OCI-LY1 (cell line): Measurements from ENCODE around the gene PLA2G15.

Experiments
- H2AFZ ChIP-seq: fragments of 200-600 bp; sonication (generic), shearing (Covaris generic); 2 replicates; pipeline ENCODE4 v1.6.0; 2014; ENCODE audit warnings: antibody characterized with exemption, mild to moderate bottlenecking, low read length
- H3F3A ChIP-seq: fragments of 200-600 bp; sonication (generic), shearing (Covaris generic); 2 replicates; pipeline ENCODE4 v1.6.0; 2014; ENCODE audit warnings: mild to moderate bottlenecking, antibody characterized with exemption, low read length, moderate library complexity; ENCODE audit not compliant: insufficient read depth
- H3K27ac ChIP-seq: fragments of 200-600 bp; sonication (generic); 2 replicates; pipeline ENCODE4 v1.5.1; 2014; ENCODE audit warnings: low read length, mixed run types, mild to moderate bottlenecking, low read depth; ENCODE audit not compliant: poor library complexity, severe bottlenecking
- H3K27me3 ChIP-seq: fragments of 200-600 bp; sonication (generic); 2 replicates; pipeline ENCODE4 v1.6.0; 2014; ENCODE audit warnings: antibody characterized with exemption, mild to moderate bottlenecking, low read length, moderate library complexity; ENCODE audit not compliant: insufficient read depth
- H3K36me3 ChIP-seq: fragments of 200-600 bp; sonication (generic); 2 replicates; pipeline ENCODE4 v1.6.1; 2014; ENCODE audit warnings: mild to moderate bottlenecking, antibody characterized with exemption, low read length, moderate library complexity, mixed read lengths; ENCODE audit not compliant: insufficient read depth
- H3K4me1 ChIP-seq: fragments of 200-600 bp; sonication (generic); 2 replicates; pipeline ENCODE4 v1.5.1; 2014; ENCODE audit warnings: mild to moderate bottlenecking, low read length, moderate library complexity; ENCODE audit not compliant: insufficient read depth, severe bottlenecking
- H3K4me2 ChIP-seq: fragments of 200-600 bp; sonication (generic), shearing (Covaris generic); 2 replicates; pipeline ENCODE4 v1.6.1; 2014; ENCODE audit warnings: low read length
- H3K4me3 ChIP-seq: fragments of 200-600 bp; sonication (generic); 2 replicates; pipeline ENCODE4 v1.5.1; 2014; ENCODE audit warnings: low read length, low read depth, mild to moderate bottlenecking, mixed read lengths; ENCODE audit not compliant: poor library complexity, severe bottlenecking
- H3K79me2 ChIP-seq: fragments of 200-600 bp; shearing (Covaris generic); 2 replicates; pipeline ENCODE4 v1.6.1; 2016; ENCODE audit warnings: mixed run types, low read length, mixed read lengths; ENCODE audit not compliant: insufficient read depth
- H3K9ac ChIP-seq: fragments of 200-600 bp; sonication (generic), shearing (Covaris generic); 2 replicates; pipeline ENCODE4 v1.6.1; 2014; ENCODE audit warnings: mild to moderate bottlenecking, low read length, mixed read lengths
- H3K9me2 ChIP-seq: fragments of 200-600 bp; sonication (generic), shearing (Covaris generic); 2 replicates; pipeline ENCODE4 v1.6.1; 2014; ENCODE audit warnings: low read depth, mild to moderate bottlenecking, low read length, mixed read lengths
- H3K9me3 ChIP-seq: fragments of 200-600 bp; shearing (Covaris generic); 2 replicates; pipeline ENCODE4 v1.6.1; 2014; ENCODE audit warnings: low read length, mixed read lengths
- H4K20me1 ChIP-seq: fragments of 200-600 bp; sonication (generic), shearing (Covaris generic); 2 replicates; pipeline ENCODE4 v1.6.0; 2016; ENCODE audit warnings: mild to moderate bottlenecking, low read length; ENCODE audit not compliant: insufficient read depth
- EZH2 ChIP-seq: fragments of 200-600 bp; sonication (generic), shearing (Covaris generic); IDR thresholded peaks from 2 replicates; pipeline ENCODE4 v1.8.0; 2017; ENCODE audit warnings: borderline replicate concordance, mixed run types, mild to moderate bottlenecking, antibody characterized with exemption, low read length, moderate library complexity, mixed read lengths
- TF ChIP-seq, protein P1 (sequence below): fragments of 200-600 bp; sonication (generic), shearing (Covaris generic); IDR thresholded peaks from 2 replicates; pipeline ENCODE4 v1.5.1; 2017; ENCODE audit warnings: mild to moderate bottlenecking, antibody characterized with exemption, low read length, moderate library complexity, mixed read lengths

PLA2G15 gene

DNA sequence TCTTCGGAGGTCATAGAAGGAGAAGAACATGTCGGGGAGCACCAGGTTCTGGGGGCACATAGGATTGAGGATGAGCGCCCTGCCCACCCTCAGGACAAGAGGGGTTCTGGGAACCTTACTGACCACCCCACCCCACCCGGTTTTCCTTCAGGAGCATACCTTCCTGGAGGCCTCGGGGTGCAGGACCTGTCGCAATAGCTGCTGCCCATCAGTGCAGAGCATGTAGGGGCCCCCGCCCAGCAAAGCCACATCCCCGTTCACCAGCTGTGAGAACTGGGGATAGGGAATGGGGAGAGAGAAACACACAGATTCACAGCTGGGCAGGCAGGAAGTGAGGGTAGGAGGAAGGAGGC lies 11.4 kb upstream of the PLA2G15 start:
- H3K36me3 ChIP-seq: peaks cover 27% of the 10 kb centered on the region; the same call in 1 of the 2 replicates
- H3K79me2 ChIP-seq: no peaks in the 10 kb centered on the region
- peak overlapping the region; percentile 92; the same call in 1 of the 2 replicates for H3K4me2 ChIP-seq
- H2AFZ ChIP-seq: no peak overlapping the region
- no peaks in the 10 kb centered on the region for H3K9me3 ChIP-seq
- no peaks in the 10 kb centered on the region for H3K27me3 ChIP-seq
- H4K20me1 ChIP-seq: no peaks in the 10 kb centered on the region
- H3K9me2 ChIP-seq: no peaks in the 10 kb centered on the region
- H3F3A ChIP-seq: no peaks in the 10 kb centered on the region
- H3K9ac ChIP-seq: no peak overlapping the region
- no peak overlapping the region for H3K27ac ChIP-seq
- H3K4me3 ChIP-seq: no peak overlapping the region
- H3K4me1 ChIP-seq: peaks cover 31% of the 10 kb centered on the region
- TF ChIP-seq EZH2: no peak
- TF ChIP-seq, protein P1, sequence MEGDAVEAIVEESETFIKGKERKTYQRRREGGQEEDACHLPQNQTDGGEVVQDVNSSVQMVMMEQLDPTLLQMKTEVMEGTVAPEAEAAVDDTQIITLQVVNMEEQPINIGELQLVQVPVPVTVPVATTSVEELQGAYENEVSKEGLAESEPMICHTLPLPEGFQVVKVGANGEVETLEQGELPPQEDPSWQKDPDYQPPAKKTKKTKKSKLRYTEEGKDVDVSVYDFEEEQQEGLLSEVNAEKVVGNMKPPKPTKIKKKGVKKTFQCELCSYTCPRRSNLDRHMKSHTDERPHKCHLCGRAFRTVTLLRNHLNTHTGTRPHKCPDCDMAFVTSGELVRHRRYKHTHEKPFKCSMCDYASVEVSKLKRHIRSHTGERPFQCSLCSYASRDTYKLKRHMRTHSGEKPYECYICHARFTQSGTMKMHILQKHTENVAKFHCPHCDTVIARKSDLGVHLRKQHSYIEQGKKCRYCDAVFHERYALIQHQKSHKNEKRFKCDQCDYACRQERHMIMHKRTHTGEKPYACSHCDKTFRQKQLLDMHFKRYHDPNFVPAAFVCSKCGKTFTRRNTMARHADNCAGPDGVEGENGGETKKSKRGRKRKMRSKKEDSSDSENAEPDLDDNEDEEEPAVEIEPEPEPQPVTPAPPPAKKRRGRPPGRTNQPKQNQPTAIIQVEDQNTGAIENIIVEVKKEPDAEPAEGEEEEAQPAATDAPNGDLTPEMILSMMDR: no peak

DNA sequence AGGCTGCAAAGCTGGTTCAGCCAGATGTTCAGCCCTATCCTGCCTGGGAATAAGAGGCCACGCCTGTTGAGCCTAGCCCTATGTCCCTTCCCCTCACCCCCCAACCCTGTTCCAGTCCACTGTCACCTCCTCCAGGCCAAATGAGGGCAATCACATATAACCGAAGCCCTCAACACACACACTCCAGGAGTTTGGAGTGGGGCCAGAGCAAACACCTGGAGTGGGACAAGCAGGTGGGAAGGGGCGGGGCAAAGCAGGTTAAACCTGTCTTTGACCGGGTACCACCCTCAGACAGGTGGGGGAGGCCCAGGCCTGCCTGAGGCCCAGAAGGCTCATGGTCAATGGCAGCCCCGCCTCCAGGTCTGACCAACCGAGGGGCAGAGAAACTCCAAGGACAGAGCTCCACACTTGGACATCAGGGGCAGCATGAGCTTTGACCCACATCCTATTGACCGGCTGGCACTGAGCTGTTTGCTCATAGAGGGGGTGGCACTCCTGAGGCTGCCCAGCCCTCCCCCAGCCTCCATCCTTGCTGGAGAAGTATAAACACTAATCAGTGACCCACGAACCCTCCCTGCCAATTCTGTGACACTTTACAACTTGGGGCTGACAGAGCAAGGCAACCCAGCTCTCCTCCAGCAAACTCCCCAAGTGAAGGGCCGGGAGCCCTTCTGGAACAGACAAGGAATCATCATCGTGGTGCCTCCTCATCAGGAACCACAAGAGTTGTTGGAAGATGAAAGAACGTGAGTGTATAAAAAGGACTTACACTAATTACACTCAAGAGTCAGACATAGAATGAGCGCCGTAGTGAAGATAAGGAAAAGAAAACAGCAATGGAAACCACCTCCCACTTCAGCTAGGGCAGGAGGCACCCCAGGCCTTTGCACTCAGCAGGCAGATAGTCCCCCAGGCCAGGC lies 10.7 kb upstream of the PLA2G15 start:
- H3K4me3 ChIP-seq: peak overlapping the region; percentile 78
- peak overlapping the region; percentile 75; the same call in 1 of the 2 replicates for H3K9ac ChIP-seq

DNA sequence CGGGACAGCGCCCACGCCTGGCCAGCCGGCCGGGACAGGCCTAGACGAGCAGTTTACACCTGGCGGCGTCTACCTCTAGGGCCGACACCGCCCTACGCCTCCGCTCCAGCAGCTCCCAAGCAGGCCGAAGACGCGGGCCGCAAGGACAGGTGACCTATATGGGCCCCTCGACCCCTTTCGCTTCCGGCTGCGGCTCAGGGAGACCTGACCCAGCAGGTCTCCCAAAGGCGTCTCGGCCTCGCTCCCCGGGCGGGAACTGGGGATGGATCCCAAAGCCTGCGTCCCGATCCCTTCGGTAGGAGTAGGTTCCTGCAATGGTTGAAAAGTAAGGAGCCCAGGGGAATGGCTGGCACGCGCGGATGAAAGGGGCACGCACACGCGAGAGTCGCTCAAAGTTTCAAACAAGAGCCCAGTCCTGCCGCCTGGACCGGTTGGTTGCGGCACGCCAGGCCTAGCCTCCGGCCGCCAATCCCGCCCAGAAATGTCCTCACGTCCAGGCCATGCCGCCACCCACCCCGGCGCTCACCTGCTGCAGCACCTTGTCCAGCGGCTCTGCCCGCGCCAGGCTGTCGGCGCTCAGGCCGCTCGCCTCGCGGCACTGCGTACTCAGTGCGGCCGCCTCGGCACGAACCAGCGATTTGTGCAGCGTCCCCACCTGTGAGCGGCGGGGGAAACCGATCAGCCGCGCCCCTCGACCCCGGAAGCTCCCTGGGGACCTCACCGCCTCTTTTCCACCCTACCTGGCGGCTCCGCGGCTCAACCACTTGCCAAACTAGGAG lies 9.9 kb upstream of the PLA2G15 start:
- H3K4me3 ChIP-seq: peak overlapping the region; percentile 78
- no peaks in the 10 kb centered on the region for H3K9me2 ChIP-seq
- H3F3A ChIP-seq: no peaks in the 10 kb centered on the region
- H3K27ac ChIP-seq: peak overlapping the region; percentile 44
- no peak overlapping the region for H2AFZ ChIP-seq
- peaks cover 14% of the 10 kb centered on the region; the same call in 1 of the 2 replicates for H3K36me3 ChIP-seq
- H3K79me2 ChIP-seq: no peaks in the 10 kb centered on the region
- H4K20me1 ChIP-seq: no peaks in the 10 kb centered on the region
- no peak for TF ChIP-seq EZH2
- TF ChIP-seq, protein P1: no peak; the same call in 1 of the 2 replicates
- H3K4me1 ChIP-seq: peaks cover 36% of the 10 kb centered on the region
- no peaks in the 10 kb centered on the region for H3K9me3 ChIP-seq
- no peaks in the 10 kb centered on the region for H3K27me3 ChIP-seq
- peak overlapping the region; percentile 92 for H3K4me2 ChIP-seq
- H3K9ac ChIP-seq: peak overlapping the region; percentile 75

More for the DNA sequence above, 10.7 kb upstream of the PLA2G15 start:
- no peak overlapping the region for H2AFZ ChIP-seq
- H3K9me2 ChIP-seq: no peaks in the 10 kb centered on the region
- peak overlapping the region; percentile 92 for H3K4me2 ChIP-seq
- H3K36me3 ChIP-seq: peaks cover 22% of the 10 kb centered on the region; the same call in 1 of the 2 replicates
- peaks cover 30% of the 10 kb centered on the region for H3K4me1 ChIP-seq
- no peaks in the 10 kb centered on the region for H3F3A ChIP-seq
- no peaks in the 10 kb centered on the region for H4K20me1 ChIP-seq
- no peaks in the 10 kb centered on the region for H3K9me3 ChIP-seq
- TF ChIP-seq, protein P1: 0 out of 2 replicates have a peak, but pooled peaks have one; percentile 20
- no peak for TF ChIP-seq EZH2
- H3K27ac ChIP-seq: peak overlapping the region; percentile 44
- H3K79me2 ChIP-seq: no peaks in the 10 kb centered on the region
- no peaks in the 10 kb centered on the region for H3K27me3 ChIP-seq
